Glutamatergic neuron (in vitro differentiated cells): ENCODE results near the gene GBX1. TPM values are rescaled to one million over a fixed set of nuclear protein-coding genes. Genes with fewer than 3 reads are reported as not detected.

ENCODE experiments used
- DNase-seq: peaks from one replicate; pipeline ENCODE4 v3.0.0; 2022
- H3K27ac Mint-ChIP-seq: one replicate; pipeline ENCODE4 v1.8.0; 2020; ENCODE audit warnings: mild to moderate bottlenecking, mixed read lengths, inconsistent platforms; ENCODE audit not compliant: unreplicated experiment
- H3K27me3 Mint-ChIP-seq: one replicate; pipeline ENCODE4 v1.8.0; 2020; ENCODE audit warnings: mild to moderate bottlenecking, moderate library complexity, mixed read lengths, inconsistent platforms; ENCODE audit not compliant: unreplicated experiment
- H3K36me3 Mint-ChIP-seq: one replicate; pipeline ENCODE4 v1.8.0; 2020; ENCODE audit warnings: mild to moderate bottlenecking, mixed read lengths, inconsistent platforms; ENCODE audit not compliant: unreplicated experiment
- H3K4me1 Mint-ChIP-seq: one replicate; pipeline ENCODE4 v1.8.0; 2020; ENCODE audit warnings: mild to moderate bottlenecking, low read depth, mixed read lengths, inconsistent platforms; ENCODE audit not compliant: unreplicated experiment
- H3K4me3 Mint-ChIP-seq: one replicate; pipeline ENCODE4 v1.8.0; 2020; ENCODE audit warnings: mild to moderate bottlenecking, mixed read lengths, inconsistent platforms; ENCODE audit not compliant: unreplicated experiment
- H3K9me3 Mint-ChIP-seq: one replicate; pipeline ENCODE4 v1.8.0; 2020; ENCODE audit warnings: mild to moderate bottlenecking, moderate library complexity, mixed read lengths, inconsistent platforms; ENCODE audit not compliant: unreplicated experiment
- CTCF ChIP-seq: fragments of 200-600 bp; sonication (generic); IDR thresholded peaks from one replicate; pipeline ENCODE4 v1.5.0; 2021; ENCODE audit not compliant: partially characterized antibody, unreplicated experiment
- total RNA-seq: library from RNA; stranded (reverse); fragmentation: NEBNext Ultra II Directional; extraction: Animal tissue kit (Norgen Biotek cat#: 25700); gene quantifications from one replicate; pipeline ENCODE4 v1.2.1, GENCODE V29; 2021; ENCODE audit not compliant: unreplicated experiment

The GBX1 gene
- total RNA-seq, 1 donor from 2014 or later = not detected

GRCh38 chr7:151194188-151194587 is 26.7 kb upstream of the GBX1 start:
- Mint-ChIP-seq H3K4me1 (no peaks in the 10 kb centered on the region), H3K27me3 (peaks cover 8% of the 10 kb centered on the region)

DNA sequence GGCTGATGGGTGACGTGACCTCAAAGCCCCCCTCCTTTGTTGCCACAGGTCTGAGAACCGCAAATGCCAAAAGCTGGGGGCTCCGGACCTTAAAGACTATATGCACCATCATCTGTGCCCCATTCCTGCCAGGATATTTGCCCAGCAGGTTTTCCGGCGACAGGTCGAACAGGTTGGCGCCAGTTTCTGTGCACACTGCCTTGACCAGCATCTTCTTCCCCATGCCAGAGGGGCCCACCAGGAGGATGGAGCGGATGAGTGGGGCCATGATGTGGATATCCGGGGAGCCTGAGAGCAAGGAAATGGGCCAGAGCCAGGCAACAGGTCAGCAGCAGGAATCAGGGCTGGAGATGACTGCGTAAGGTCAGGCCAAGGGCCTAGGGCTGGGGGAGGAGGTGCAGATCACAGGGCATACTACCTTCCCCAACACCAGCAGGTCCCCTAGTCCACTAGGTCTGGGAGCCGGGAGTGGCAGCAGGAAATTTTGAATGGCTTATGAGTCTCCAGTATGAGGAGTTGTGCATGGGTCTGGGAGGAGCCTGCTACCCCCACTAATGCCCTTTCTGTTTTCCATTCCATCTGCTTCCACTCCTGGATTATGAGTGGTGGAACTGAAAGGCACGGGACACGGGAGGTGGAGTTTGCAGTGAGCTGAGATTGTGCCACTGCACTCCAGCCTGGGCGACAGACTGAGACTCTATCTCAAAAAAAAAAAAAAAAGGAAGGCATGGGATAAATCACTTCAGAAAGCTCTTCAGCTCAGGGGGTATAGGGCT is 25.9 kb upstream of the GBX1 start:
- Mint-ChIP-seq H3K36me3 (no peaks in the 10 kb centered on the region), H3K27ac (no peak overlapping the region), H3K9me3 (peaks cover 3% of the 10 kb centered on the region), H3K27me3 (peaks cover 8% of the 10 kb centered on the region), H3K4me1 (no peaks in the 10 kb centered on the region), H3K4me3 (no peak overlapping the region)
- no peak for TF ChIP-seq CTCF
- no peak for DNase-seq

More at GRCh38 chr7:151194188-151194587, 26.7 kb upstream of the GBX1 start:
- peaks cover 6% of the 10 kb centered on the region for H3K9me3 Mint-ChIP-seq
- no peak overlapping the region for H3K27ac Mint-ChIP-seq
- no peaks in the 10 kb centered on the region for H3K36me3 Mint-ChIP-seq
- no peak for TF ChIP-seq CTCF
- DNase-seq = no peak
- H3K4me3 Mint-ChIP-seq = no peak overlapping the region

DNA sequence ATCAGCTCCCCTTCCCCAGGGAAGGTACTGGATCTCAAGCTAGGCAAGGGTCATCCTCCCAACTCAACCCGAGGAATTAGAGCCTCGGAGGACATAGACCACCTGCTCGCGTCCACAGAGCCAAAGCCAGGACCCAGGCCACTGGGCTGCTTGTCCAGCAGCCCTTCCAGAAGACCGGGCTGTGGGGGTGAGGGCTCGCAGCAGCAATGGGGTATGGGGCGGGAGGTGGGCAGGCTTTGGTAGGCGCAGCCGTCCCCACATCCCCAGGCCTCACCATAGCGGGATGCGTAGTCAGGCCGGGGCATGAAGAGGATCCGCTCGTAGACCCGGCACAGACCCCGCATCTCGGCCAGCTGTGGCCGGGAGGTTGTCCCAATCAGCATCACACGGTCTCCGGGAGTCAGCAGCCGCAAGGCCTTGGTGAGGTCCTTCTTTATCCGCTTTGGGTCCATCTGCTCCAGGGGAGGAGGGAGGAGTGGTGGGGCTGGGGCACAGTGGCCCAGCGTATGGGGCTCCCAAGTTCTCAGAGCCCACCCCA is 24.6 kb upstream of the GBX1 start:
- no peak for DNase-seq

DNA sequence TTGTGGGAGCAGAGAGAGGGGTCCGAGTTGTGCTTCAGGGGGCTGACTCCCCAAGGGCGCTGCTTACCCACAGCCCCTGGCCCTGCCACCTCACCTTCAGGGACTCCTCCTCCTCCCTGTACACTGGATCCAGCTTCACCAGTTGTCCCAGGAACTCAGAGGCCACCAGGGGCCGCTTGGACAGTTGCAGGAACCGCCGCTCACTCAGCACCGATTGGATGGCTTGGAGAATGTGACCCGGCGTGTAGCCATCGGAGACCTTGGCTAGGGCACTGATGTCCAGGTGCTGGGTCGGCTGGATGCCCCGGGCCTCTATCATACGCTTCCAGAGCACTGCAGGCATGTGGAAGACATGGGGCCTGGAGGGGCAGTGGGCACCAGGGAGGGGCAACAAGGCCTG is 24.1 kb upstream of the GBX1 start:
- H3K27ac Mint-ChIP-seq = no peak overlapping the region
- TF ChIP-seq CTCF = no peak
- peaks cover 3% of the 10 kb centered on the region for H3K9me3 Mint-ChIP-seq
- H3K27me3 Mint-ChIP-seq = peaks cover 11% of the 10 kb centered on the region
- H3K4me1 Mint-ChIP-seq = peaks cover 7% of the 10 kb centered on the region
- no peaks in the 10 kb centered on the region for H3K36me3 Mint-ChIP-seq
- no peak overlapping the region for H3K4me3 Mint-ChIP-seq
- no peak for DNase-seq

More for the DNA sequence above, 24.6 kb upstream of the GBX1 start:
- H3K36me3 Mint-ChIP-seq = no peaks in the 10 kb centered on the region
- H3K4me1 Mint-ChIP-seq = peaks cover 4% of the 10 kb centered on the region
- no peak overlapping the region for H3K4me3 Mint-ChIP-seq
- peaks cover 3% of the 10 kb centered on the region for H3K9me3 Mint-ChIP-seq
- no peak overlapping the region for H3K27ac Mint-ChIP-seq
- TF ChIP-seq CTCF = no peak
- peaks cover 11% of the 10 kb centered on the region for H3K27me3 Mint-ChIP-seq

GRCh38 chr7:151189038-151189437 is 21.5 kb upstream of the GBX1 start:
- TF ChIP-seq CTCF = no peak
- no peaks in the 10 kb centered on the region for H3K36me3 Mint-ChIP-seq
- H3K27ac Mint-ChIP-seq = no peak overlapping the region

More at GRCh38 chr7:151189038-151189437, 21.5 kb upstream of the GBX1 start:
- H3K4me3 Mint-ChIP-seq = no peak overlapping the region
- no peak for DNase-seq
- peaks cover 8% of the 10 kb centered on the region for H3K27me3 Mint-ChIP-seq
- H3K9me3 Mint-ChIP-seq = peaks cover 7% of the 10 kb centered on the region
- peaks cover 7% of the 10 kb centered on the region for H3K4me1 Mint-ChIP-seq
